Measurements from ENCODE around the gene CUX1. TPM values are rescaled to one million over a fixed set of nuclear protein-coding genes. Genes with fewer than 3 reads are reported as not detected.

Gene CUX1
- total and polyA plus RNA-seq, 10 of the 15 experiments (the other 5 are each of a cell fraction or from before 2014, with no cell fraction given): 6.1 to 48.6 (median 25.9) TPM

DNA sequence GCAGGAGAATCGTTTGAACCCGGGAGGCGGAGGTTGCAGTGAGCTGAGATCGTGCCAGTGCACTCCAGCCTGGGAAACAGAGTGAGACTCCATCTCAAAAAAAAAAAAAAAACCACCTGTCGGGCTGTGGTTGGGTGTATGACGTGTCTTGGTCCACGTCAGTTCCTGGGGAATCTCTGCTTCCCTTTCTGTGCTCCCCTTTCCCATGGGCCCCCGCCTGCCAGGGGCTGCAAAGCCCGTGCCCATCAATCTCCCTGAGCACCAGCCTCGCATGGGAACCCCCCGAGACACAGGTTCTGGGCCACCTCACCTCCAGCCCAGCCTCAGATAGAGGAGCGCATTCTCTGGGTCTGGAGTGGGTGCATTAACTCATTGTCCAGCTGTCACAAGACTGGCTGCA is 467.0 kb downstream of the CUX1 start:
- peak overlapping the region; percentile 56 for H3K27ac ChIP-seq (ENCODE audit: control insufficient read depth, insufficient read depth)
- FAIRE-seq (peak; percentile 85), ATAC-seq (peak; percentile 14), DNase-seq (ENCODE audit: low read depth, low spot score) (no peak)
- H3K27me3 ChIP-seq (replicated peaks in 1 of 2; ENCODE audit: control insufficient read depth in 2 of 2, insufficient read depth in 2 of 2, low read length in 1 of 2): no peaks in the 10 kb centered on the region
- intact Hi-C loops (cut with micrococcal nuclease; ENCODE audit: unreplicated experiment): no loop called here
- H2AFZ ChIP-seq (ENCODE audit: control insufficient read depth, low read depth, low read length): peak overlapping the region; percentile 56; the same call in 1 of the 2 replicates
- SMC1A ChIA-PET (ENCODE audit: uncharacterized antibody, unreplicated experiment): interaction anchor here (1.6 to 9.2 kb wide), 5 partner anchors 10 to 112 kb away, joined by 3 to 122 read pairs (median 5); partner anchors contain the start of gene PRKRIP1
- RAD21 ChIA-PET (ENCODE audit: unreplicated experiment): interaction anchor here (0.7 to 2.3 kb wide), 8 partner anchors 12 to 154 kb away, joined by 3 to 8 read pairs (median 4); no protein-coding TSS in a partner anchor
- H3K9me3 ChIP-seq (replicated peaks; ENCODE audit: control insufficient read depth, insufficient read depth, low read length): no peaks in the 10 kb centered on the region
- H3K36me3 ChIP-seq (ENCODE audit: control insufficient read depth in 2 of 2, insufficient read depth in 2 of 2, low read length in 1 of 2): no peaks in the 10 kb centered on the region
- peaks cover 26% of the 10 kb centered on the region for H3K79me2 ChIP-seq (ENCODE audit: control insufficient read depth, insufficient read depth, low read length)
- peak overlapping the region; percentile 62 for H3K4me2 ChIP-seq (ENCODE audit: control insufficient read depth, insufficient read depth)
- peak overlapping the region; percentile 80; the same call in 1 of the 2 replicates for H3K4me3 ChIP-seq
- in situ Hi-C loops (cut with MboI): loop anchor here (5.0 kb wide), 1 partner anchor 108 kb away; no protein-coding TSS in a partner anchor
- peak overlapping the region; percentile 3 for H3K9ac ChIP-seq (ENCODE audit: control insufficient read depth, insufficient read depth, low read length)
- no TSS peak for BruUV-seq (replicated peaks)
- H4K20me1 ChIP-seq (ENCODE audit: control insufficient read depth, insufficient read depth): no peaks in the 10 kb centered on the region
- 1% methylated on average over 12 of the region's 12 CpGs for WGBS (ENCODE audit: insufficient coverage, insufficient replicate concordance, low lambda C conversion rate, missing lambda C conversion rate)
- CTCF ChIA-PET: interaction anchor here (1.3 to 9.3 kb wide), 3 partner anchors 107 to 164 kb away, joined by 3 to 205 read pairs (median 4); partner anchors contain the start of gene PRKRIP1
- POLR2A ChIA-PET: interaction anchor here (0.6 to 1.4 kb wide), 2 partner anchors 22 to 412 kb away, joined by 3 to 5 read pairs; no protein-coding TSS in a partner anchor
- H3K4me1 ChIP-seq (ENCODE audit: control insufficient read depth, insufficient read depth, low read length): peaks cover 51% of the 10 kb centered on the region
- TF ChIP-seq POLR2A (IDR thresholded peaks at IDR 0.05; ENCODE audit: low read depth, low read length) (no peak), FOS (IDR thresholded peaks at IDR 0.05; ENCODE audit: borderline replicate concordance, extremely low read depth, insufficient read length) (no peak), IKZF1 (conservative IDR thresholded peaks at IDR 0.05) (peak; percentile 55; the same call in 1 of the 2 replicates), TCF12 (IDR thresholded peaks at IDR 0.05; ENCODE audit: low read depth, low read length) (0 out of 2 replicates have a peak, but pooled peaks have one; percentile 32), ZNF384 (IDR thresholded peaks at IDR 0.05; ENCODE audit: borderline replicate concordance, low read depth, low read length) (peak; percentile 70), EED (IDR thresholded peaks at IDR 0.05; ENCODE audit: low read depth) (peak; percentile 73), ATF7 (IDR thresholded peaks at IDR 0.05; ENCODE audit: low read depth) (peak; percentile 80), ZBED1 (IDR thresholded peaks at IDR 0.05; ENCODE audit: borderline replicate concordance) (no peak), TAF1 (IDR thresholded peaks at IDR 0.05; ENCODE audit: borderline replicate concordance, low read depth, low read length) (no peak), BHLHE40 (IDR thresholded peaks at IDR 0.05; ENCODE audit: borderline replicate concordance in 1 of 2, low read depth in 2 of 2, low read length in 1 of 2) (peak in 1 of 2 experiments; percentile 63; a peak in 2 of 4 replicates), CREM (IDR thresholded peaks at IDR 0.05; ENCODE audit: low read depth) (peak; percentile 86), CBFB (IDR thresholded peaks at IDR 0.05; ENCODE audit: low read depth) (peak; percentile 59; the same call in 1 of the 2 replicates), SUZ12 (IDR thresholded peaks at IDR 0.05; ENCODE audit: unreplicated experiment) (no peak)
- TF ChIP-seq, protein P1, sequence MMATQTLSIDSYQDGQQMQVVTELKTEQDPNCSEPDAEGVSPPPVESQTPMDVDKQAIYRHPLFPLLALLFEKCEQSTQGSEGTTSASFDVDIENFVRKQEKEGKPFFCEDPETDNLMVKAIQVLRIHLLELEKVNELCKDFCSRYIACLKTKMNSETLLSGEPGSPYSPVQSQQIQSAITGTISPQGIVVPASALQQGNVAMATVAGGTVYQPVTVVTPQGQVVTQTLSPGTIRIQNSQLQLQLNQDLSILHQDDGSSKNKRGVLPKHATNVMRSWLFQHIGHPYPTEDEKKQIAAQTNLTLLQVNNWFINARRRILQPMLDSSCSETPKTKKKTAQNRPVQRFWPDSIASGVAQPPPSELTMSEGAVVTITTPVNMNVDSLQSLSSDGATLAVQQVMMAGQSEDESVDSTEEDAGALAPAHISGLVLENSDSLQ (IDR thresholded peaks at IDR 0.05): peak; percentile 69
- TF ChIP-seq, protein P2, sequence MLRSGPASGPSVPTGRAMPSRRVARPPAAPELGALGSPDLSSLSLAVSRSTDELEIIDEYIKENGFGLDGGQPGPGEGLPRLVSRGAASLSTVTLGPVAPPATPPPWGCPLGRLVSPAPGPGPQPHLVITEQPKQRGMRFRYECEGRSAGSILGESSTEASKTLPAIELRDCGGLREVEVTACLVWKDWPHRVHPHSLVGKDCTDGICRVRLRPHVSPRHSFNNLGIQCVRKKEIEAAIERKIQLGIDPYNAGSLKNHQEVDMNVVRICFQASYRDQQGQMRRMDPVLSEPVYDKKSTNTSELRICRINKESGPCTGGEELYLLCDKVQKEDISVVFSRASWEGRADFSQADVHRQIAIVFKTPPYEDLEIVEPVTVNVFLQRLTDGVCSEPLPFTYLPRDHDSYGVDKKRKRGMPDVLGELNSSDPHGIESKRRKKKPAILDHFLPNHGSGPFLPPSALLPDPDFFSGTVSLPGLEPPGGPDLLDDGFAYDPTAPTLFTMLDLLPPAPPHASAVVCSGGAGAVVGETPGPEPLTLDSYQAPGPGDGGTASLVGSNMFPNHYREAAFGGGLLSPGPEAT (IDR thresholded peaks at IDR 0.05; ENCODE audit: low read depth): peak; percentile 56
- TF ChIP-seq, protein P3, sequence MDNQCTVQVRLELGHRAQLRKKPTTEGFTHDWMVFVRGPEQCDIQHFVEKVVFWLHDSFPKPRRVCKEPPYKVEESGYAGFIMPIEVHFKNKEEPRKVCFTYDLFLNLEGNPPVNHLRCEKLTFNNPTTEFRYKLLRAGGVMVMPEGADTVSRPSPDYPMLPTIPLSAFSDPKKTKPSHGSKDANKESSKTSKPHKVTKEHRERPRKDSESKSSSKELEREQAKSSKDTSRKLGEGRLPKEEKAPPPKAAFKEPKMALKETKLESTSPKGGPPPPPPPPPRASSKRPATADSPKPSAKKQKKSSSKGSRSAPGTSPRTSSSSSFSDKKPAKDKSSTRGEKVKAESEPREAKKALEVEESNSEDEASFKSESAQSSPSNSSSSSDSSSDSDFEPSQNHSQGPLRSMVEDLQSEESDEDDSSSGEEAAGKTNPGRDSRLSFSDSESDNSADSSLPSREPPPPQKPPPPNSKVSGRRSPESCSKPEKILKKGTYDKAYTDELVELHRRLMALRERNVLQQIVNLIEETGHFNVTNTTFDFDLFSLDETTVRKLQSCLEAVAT (IDR thresholded peaks at IDR 0.05): peak; percentile 80
- TF ChIP-seq, protein P4, sequence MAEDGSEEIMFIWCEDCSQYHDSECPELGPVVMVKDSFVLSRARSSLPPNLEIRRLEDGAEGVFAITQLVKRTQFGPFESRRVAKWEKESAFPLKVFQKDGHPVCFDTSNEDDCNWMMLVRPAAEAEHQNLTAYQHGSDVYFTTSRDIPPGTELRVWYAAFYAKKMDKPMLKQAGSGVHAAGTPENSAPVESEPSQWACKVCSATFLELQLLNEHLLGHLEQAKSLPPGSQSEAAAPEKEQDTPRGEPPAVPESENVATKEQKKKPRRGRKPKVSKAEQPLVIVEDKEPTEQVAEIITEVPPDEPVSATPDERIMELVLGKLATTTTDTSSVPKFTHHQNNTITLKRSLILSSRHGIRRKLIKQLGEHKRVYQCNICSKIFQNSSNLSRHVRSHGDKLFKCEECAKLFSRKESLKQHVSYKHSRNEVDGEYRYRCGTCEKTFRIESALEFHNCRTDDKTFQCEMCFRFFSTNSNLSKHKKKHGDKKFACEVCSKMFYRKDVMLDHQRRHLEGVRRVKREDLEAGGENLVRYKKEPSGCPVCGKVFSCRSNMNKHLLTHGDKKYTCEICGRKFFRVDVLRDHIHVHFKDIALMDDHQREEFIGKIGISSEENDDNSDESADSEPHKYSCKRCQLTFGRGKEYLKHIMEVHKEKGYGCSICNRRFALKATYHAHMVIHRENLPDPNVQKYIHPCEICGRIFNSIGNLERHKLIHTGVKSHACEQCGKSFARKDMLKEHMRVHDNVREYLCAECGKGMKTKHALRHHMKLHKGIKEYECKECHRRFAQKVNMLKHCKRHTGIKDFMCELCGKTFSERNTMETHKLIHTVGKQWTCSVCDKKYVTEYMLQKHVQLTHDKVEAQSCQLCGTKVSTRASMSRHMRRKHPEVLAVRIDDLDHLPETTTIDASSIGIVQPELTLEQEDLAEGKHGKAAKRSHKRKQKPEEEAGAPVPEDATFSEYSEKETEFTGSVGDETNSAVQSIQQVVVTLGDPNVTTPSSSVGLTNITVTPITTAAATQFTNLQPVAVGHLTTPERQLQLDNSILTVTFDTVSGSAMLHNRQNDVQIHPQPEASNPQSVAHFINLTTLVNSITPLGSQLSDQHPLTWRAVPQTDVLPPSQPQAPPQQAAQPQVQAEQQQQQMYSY (CRISPR knock-in tag; IDR thresholded peaks at IDR 0.05): no peak
